GM18520 (cell line): ENCODE data around the gene MAGEA9.
"Not testable (repeated sequence)": the region's sequence is repeated elsewhere in the genome, so short reads cannot be mapped to it uniquely, and the experiment has no call there.

Experiments used
- ATAC-seq: cut with Tn5 transposase; IDR thresholded peaks from one replicate; pipeline ENCODE4 v1.9.1; 2021; ENCODE audit not compliant: unreplicated experiment

MAGEA9 gene, protein sequence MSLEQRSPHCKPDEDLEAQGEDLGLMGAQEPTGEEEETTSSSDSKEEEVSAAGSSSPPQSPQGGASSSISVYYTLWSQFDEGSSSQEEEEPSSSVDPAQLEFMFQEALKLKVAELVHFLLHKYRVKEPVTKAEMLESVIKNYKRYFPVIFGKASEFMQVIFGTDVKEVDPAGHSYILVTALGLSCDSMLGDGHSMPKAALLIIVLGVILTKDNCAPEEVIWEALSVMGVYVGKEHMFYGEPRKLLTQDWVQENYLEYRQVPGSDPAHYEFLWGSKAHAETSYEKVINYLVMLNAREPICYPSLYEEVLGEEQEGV

DNA sequence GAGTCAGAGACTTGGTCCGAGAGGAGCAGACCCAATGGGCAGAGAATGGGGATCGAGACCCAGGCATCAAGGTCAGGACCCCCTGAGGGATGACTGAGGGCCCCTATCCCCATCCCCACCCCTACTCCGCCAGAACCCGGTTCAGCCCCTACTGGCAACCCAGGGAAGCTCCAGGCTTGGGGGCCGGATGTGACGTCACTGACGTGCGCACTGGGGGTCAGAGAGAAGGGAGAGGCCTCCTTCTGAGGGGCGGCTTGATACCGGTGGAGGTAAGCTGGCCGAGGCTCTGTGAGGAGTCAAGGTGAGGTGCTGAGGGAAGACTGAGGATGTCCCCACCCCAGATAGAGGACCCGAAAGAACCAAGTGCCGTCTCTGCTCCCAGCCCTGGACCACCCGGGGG lies at the start of gene MAGEA9:
TSS of gene MAGEA9 (plus strand) at position 204 of the 400 bp plus-strand sequence. CDS start 4,281 bp downstream, outside the sequence.
- not testable (repeated sequence) for ATAC-seq

GRCh38 chrX:149742269-149742668 lies 39.5 kb upstream of the MAGEA9 start:
- ATAC-seq = not testable (repeated sequence)

DNA sequence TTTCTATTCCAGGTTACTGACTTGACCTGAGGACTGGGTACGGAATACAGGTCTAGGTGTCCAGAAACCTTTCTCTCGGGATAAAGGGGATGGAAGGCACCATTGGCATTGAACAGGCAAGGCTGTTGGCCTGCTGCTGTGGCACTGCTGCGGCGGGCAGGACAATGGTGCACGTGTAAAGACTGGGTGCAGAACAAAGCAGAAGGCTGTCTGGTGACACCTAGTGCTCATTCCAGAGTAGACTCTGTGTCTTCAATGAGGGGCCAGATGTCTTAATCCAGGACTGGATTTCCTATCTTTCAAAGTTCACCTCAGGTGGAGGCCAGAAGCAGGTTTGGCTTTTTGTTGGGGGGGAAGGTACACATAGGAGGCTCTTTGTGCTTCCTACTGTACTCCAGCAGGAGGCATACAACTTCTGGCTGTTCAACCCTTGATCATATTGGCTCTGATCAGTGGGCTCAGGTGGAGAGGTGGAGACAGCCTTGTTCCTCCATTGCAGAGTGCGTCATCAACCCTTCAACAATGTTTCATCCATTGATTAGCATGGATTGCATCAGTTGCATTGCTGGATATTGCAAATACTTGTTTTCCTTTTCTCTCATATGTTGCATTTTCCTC lies 35.2 kb upstream of the MAGEA9 start:
- not testable (repeated sequence) for ATAC-seq

DNA sequence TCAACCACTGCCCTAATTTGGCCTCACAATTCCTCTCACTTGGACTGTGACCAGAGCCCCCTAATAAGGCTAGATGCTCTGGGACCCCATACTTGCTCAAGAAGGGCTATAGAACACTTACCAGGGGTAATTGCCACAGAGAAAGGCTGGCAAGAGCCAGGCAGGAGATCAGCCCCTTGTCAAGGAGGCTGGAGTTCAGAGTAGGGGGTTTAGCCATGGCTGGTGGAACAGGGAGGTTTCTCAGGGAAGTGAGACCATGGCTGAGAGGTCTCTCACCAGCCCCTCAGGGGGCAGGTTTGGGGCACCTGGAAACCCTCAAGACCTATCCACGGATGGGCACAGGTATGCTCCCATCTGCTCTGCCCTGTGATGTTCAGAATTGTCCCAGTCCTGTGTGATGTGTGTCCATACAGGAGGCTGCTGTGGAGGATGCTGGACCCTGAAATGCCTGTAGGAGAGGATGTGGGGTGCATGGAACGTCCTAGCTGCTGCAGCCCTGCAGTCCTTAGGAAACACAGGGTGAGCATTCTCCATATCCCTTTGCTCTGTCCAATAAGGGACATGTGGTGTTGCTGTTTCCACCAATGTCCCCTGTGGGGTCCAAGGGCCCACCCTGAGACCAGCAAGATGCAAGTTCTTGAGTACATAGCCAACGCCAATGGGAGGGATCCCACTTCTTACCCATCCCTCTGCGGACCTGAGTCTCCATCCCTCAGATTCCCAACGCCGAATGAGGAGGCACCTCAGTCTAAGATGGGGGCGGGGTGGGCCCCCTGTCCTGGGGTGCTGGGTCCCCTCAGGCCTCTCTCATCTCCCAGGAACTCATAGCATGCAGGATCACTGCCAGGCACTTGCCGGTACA lies 24.3 kb upstream of the MAGEA9 start:
- no peak for ATAC-seq

DNA sequence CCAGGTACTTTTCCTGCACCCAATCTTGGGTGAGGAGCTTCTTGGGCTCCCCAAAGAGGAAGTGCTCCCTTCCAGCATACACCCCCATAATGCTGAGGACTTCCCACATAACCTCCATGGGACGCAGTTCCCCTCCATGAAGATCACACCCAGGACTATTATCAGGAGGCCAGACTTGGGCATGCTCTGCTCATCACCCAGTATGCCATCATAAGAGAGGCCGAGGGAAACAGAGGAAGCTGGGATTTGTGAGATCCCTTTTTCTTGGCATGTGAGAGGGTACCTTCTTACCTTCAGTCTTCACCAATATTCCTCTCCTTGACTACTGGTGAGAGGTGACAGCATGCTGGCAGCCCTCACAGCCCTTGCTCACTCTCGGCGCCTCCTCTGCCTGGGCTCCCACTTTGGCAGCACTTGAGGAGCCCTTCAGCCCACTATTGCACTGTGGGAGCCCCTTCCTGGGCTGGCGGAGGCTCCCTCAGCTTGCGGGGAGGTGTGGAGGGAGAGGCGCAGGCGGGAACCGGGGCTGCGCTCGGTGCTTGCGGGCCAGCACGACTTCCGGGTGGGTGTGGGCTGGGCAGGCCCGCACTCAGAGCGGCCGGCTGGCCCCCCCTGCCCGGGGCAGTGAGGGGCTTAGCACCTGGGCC lies 23.5 kb upstream of the MAGEA9 start:
- no peak for ATAC-seq

DNA sequence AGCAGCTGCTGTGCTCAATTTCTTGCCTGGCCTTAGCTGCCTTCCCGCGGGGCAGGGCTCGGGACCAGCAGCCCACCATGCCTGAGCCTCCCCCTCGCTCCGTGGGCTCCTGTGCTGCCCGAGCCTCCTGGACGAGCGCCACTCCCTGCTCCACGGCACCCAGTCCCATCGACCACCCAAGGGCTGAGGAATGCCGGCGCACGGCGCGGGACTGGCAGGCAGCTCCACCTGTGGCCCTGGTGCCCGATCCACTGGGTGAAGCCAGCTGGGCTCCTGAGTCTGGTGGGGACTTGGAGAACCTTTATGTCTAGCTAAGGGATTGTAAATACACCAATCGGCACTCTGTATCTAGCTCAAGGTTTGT lies 23.0 kb upstream of the MAGEA9 start:
- not testable (repeated sequence) for ATAC-seq

DNA sequence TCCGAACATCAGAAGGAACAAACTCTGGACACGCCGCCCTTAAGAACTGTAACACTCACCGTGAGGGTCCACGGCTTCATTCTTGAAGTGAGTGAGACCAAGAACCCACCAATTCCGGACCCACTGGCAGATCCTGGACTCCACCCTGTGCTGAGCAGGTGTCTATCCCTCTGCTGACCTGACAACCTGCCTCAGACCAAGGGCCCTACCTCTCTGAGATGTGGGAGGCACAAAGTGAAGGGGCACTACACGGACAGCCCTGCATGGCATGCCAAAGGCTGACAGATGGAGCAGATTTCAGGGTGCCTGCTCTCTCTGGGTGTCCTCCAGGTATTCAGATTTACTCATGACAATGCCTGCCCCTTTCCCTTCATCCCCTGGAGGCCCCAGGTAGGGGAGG lies 21.9 kb upstream of the MAGEA9 start:
- no peak for ATAC-seq

GRCh38 chrX:149760965-149761364 lies 20.8 kb upstream of the MAGEA9 start:
- no peak for ATAC-seq

DNA sequence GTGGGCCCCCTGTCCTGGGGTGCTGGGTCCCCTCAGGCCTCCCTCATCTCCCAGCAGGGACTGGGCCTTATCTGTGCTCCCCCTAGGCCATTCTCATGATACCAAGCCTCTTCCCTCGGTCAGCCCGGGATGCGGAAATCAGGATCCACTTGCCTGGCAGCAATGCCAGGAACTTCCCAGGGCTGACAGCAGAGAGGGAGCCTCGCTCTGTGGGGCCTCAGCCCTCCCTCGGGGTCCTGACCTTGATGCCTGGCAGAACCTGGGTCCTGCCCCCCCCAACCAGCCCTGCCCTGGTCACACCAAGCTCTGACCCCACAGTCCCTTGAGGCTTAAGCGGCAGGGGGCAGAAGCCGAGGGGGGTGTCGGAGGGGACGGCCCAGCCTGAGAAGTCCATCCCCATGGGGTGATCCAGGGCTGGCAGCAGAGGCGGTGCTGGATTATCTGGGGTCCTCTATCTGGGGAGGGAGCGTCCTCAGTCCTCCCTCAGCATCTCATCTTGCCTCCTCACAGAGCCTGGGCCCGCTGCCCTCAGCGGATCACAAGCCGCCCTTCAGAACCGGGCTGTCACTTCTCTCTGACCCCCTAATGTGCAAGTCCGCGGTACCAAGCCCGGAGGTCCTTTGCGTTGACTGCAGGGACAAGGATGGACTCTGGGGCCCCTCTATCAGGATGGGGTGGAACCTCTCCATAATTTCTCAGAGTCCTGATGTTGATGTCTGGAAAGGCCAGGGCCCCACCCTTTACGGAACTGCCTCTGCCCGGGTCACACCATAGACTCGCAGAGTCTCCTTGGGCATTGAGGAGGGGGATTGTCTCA lies 19.7 kb upstream of the MAGEA9 start:
- not testable (repeated sequence) for ATAC-seq

DNA sequence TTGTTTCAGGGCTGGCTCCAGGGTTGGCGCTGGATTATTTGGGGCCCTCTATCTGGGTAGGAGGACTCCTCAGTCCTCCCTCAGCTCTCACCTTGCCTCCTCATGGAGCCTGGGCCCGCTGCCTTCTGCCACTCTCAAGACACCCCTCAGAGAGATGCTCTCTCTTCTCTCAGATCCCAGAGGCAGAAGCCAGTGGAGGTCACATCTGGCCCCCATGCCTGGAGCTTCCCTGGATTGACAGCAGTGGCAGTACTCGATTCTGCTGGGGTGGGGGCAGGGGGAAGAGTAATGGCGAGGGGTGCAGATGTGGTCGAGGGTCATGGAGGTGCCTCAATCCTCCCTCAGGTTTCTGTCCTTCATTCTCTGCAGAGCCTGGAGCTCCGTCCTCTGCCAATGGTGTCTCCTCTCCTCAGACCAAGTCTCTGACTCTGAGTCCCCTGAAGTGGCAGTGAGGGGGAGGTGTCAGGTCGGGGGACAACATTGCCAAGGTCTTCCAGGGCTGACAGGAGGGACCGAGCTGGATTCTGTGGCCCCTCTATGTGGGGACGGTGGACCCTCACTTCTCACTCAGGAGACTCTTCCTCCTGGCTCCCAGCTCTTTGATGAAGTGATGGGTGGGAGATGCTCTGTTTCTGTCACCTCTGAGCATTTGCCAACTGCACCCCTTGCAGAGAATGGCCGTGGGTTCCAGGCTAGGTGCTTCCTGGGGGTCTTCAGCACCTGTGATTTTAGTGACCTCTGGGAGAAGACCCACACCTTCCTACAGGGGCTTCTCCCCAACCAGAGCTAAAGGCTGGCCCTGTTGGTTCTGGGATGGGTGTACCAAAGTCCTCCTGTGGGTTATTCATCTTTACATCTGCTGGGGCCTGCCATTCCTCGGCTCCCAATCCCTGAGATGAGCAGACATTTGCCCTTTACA lies 18.8 kb upstream of the MAGEA9 start:
- ATAC-seq = no peak

DNA sequence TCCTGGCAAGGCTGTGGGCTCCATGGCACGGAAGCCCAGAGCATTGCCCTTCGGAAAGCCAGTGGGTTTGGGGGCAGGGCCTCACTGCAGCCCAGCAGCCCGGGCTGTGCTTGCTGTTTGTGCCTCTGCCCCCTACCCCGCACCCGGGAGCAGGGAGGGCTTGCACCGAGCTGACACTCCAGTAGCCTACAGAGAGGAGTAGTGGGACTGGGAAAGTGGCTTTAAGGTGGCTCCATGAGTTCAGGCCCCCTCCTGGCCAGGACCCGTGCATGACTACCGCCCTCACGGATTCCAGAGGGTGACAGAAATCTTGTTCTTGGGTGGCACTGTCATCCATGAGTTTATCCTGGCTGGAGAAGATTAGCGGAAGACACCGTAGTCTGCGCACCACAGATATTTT lies 11.4 kb upstream of the MAGEA9 start:
- ATAC-seq = not testable (repeated sequence)

GRCh38 chrX:149773026-149773425 lies 8.7 kb upstream of the MAGEA9 start:
- ATAC-seq = not testable (repeated sequence)

- ATAC-seq = not testable (repeated sequence)
These were observed 8.0 kb upstream of the MAGEA9 start, which contains the start of gene HSFX1 for GRCh38 chrX:149773768-149774167. TSS of gene HSFX1 (plus strand) at chrX:149774068. CDS start at chrX:149774682, 614 bp downstream.

DNA sequence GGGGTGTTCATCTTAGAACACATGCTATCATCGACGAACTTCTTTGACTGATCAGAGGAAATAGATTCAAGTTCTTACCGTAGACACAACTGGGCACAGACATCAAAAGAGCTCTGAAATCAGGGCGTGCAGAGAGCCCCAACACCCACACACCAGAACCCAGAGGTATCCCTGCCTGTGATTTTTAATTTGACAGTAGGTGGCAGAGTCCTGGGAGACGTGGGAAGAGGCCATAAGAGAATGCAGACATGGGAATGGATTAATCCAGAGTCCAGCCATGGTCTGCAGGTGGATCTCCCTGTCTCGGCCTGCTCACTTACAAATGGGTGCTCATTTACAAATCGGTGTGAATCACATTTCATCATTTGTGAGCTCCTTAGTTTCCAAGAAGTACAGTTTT lies 3.7 kb upstream of the MAGEA9 start:
- ATAC-seq = not testable (repeated sequence)

DNA sequence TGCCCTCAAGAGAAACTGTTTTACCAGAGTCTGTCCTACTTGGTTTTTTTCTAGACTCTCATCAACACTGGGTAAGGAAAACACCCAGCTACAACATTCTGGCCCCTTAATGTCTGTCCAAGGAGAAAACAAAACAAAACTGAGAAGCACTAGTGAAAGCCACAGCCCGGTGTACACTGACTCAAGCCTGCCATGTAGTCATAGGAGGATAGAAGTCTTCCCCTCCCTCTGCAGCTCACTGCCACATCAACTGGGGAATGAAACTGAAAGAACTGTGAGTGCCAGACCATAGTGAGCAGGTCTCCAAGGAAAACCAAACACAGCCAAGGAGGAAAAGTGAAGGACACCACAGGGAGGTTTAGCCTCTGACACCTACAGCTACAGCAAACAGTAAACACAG lies 13.8 kb downstream of the MAGEA9 start:
- peak; percentile 99 for ATAC-seq

DNA sequence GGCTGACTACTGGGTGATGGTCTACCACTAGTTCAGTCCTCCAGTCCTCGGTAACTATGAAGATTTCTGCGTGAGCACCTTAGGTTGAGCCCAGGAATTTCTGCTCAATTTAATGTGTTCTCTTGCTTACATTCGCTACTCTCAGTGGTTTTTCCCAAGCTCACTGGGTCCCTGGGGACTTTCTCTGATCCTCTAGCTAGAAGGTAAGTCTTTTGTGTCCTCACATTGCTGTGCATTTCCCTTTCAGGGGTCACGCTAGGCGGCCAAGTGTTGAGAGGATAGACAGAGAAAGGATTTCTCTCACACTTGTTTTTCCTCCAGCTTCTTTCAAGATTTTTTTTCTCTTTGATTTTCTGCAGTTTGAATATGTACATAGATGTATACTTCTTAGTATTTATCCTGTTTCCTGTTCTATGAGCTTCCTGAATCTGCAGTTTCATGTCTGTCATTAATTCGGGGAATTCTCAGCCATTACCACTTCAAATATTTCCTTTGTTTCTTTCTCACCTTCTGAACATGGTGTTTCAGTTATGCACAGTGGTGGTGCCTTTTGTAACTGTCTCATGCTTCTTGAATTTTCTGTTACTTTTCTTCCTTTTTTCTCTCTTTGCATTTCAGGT lies 17.5 kb downstream of the MAGEA9 start:
- no peak for ATAC-seq

DNA sequence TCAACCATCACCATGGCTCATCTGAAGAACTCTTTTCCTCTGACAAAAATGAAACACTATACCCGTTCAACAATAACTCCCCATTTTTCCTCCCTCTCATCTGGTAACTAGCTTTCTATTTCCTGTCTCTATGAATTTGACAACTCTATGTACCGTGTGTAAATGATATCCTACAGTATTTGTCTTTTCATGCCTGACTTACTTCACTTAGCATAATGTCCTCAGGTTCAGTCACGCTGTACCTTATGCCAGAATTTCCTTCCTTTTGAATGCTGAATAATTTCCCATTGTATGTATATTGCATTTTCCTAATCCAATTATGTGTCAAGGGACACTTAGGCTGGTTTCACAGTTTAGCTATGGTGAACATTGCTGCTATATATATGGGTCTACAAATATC lies 18.2 kb downstream of the MAGEA9 start:
- no peak for ATAC-seq

- no peak for ATAC-seq
These were observed 21.8 kb downstream of the MAGEA9 start for GRCh38 chrX:149803458-149804062.
